Amniotic epithelial cell (primary cell): ENCODE data around the gene CDC42EP4.
"Not testable (repeated sequence)": the region's sequence is repeated elsewhere in the genome, so short reads cannot be mapped to it uniquely, and the experiment has no call there.

ENCODE experiments used
- DNase-seq: peaks from one replicate; pipeline ENCODE4 v3.0.0-alpha.2; 2010; ENCODE audit warnings: low read depth

The CDC42EP4 gene

DNA sequence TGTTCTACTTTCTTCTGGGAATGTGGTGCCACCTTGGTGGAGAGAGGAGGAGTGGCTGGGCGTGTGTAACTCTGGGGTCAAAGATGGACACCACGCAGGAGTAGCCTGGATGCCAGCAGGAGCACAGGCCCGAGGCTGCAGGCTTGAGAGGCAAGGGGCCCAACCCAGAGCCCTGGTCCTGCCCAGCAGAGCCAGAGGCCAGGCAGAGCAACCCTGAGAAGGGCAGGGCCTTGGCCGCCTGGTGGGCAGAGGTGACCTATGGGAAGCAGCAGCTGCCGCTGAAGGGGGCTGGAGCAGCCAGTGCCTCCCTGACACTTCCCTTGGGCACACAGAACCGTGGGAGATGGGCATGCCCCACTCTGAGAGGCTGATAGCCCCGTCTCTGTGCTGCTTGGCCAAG, 32.1 kb downstream of the CDC42EP4 start:
- DNase-seq: no peak

DNA sequence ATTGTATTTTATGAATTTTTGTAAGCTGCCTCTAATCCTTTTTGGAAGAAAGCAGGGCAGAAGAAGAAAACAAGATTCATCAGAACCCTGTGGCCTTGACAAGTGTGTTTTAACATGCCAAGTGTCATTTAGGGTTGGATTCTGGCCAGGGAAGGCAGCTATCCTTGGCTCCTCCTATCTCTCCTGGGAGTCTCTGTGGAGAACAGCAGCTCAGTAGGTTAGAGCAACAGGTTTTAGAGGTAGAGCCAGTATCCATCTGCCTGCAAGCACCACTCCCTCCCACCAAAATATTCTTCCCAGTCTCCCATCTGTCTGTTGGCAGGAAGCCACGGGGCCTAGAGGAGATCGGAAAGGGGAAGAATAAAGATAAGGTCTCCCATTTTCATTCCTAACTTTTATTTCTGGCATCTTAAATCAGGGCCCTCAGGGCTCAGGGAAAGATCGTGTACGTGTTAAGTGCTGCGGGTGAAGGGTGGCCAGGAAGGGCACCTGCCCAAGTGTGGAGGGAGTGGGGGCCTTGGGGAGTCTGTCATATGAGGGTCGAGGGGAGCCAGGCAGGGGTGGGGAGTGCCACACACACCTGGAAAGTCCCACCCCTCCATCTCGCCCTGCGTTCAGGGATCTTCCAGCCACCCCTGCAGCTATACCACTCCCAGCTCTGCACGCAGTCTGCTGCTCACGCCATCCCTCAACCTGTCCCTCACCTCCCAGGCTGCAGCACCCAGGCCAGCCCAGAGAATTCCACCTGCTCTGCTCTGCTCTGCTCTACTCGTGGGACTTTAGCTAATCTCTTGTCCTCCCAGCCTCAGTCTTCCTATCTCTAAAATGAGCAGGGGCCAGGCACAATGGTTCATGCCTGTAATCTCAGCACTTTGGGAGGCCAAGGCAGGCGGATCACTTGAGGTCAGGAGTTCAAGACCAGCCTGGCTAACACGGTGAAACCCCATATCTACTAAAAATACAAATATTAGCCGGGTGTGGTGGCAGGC, 33.0 kb downstream of the CDC42EP4 start:
- peak; percentile 61 for DNase-seq

DNA sequence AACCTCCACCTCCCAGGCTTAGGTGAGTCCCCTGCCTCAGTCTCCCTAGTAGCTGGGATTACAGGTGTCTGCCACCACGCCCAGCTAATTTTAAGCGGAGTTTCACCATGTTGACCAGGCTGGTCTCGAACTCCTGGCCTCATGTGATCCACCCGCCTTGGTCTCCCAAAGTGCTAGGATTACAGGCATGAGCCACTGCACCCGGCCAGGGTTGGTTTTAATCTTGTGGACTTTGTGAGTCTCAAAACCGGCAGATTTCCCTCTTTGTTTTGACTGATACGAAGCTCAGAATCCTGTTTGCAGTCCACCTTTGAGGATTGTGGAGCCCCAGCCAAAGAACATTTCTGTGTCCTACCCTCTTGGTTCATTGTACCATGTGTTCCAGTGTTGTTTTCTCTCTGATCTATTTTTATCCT, 33.7 kb downstream of the CDC42EP4 start:
- DNase-seq: no peak

DNA sequence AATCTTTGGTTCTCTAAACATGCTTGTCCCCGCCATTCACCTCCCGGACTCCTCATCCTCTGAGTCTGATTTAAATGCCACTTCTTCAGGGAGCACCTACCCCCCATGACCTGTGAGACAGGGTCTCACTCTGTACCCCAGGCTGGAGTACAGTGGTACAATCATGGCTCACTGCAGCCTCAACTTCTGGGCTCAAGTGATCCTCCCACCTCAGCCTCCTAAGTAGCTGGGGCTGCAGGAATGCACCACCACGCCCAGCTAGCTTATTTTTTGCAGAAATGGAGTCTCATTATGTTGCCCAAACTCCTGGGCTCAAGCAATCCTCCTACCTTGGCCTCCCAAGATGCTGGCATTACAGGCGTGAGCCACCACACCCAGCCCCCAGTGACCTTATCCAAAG, 37.3 kb downstream of the CDC42EP4 start:
- no peak for DNase-seq

DNA sequence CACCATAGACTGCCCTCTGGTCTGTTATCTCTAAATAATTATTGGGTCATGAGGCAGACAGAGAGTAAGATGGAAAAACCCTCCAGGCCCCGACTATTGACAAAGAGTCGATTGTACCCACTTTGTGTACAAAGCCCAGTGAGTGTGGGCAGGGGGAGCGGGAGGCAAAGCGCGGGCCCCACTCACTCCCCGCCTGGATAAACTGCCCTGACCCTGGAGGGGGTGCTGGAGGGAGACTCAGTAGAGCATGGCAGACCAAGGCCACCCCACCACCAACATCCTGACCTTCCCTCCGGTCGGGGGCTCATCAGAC, 38.9 kb downstream of the CDC42EP4 start:
- DNase-seq: no peak

DNA sequence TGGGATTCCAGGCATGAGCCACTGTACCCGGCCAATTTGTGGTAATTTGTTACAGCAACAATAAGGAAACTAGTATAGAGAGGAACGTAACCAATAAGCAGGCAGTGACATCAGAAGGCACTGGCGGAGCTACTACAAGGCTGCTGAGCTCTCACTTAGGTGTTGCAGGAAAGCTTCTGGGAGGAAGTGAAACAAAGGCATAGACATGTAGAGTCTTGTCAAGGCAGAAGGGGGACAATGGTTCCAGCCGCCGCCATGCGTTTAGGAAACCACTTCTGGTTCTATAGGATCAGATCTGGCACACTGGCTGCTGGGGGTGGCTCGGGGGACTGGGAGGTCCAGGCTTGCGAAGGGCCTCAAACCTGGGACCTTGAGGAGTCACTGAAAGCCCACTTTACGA, 40.7 kb downstream of the CDC42EP4 start:
- no peak for DNase-seq

DNA sequence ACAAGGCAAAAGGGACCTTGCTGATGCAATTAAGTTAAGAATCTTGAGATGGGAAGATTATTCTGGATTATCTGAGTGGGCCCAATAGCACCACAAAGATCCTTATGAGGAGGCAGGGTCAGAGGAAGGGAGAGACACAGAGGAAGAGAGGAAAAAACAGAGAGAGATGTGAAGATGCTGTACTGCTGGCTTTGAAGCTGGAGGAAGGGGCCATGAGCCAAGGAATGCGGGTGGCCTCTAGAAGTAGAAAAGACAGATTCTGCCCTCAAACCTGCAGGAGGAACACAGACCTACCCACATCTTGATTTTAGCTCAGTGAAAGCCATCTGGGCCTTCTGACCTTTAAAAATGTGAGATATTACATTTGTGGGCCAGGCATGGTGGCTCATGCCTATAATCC, 42.0 kb downstream of the CDC42EP4 start:
- no peak for DNase-seq

DNA sequence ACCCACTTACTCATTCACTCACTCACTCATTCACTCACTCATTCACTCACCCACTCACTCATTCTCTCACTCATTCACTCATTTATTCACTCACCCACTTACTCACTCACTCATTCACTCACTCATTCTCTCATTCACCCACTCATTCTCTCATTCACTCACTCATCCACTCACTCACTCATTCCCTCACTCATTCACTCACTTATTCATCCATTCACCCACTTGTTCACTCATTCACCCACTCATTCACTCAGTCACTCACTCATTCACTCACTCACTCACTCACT, 42.5 kb downstream of the CDC42EP4 start:
- no peak for DNase-seq

DNA sequence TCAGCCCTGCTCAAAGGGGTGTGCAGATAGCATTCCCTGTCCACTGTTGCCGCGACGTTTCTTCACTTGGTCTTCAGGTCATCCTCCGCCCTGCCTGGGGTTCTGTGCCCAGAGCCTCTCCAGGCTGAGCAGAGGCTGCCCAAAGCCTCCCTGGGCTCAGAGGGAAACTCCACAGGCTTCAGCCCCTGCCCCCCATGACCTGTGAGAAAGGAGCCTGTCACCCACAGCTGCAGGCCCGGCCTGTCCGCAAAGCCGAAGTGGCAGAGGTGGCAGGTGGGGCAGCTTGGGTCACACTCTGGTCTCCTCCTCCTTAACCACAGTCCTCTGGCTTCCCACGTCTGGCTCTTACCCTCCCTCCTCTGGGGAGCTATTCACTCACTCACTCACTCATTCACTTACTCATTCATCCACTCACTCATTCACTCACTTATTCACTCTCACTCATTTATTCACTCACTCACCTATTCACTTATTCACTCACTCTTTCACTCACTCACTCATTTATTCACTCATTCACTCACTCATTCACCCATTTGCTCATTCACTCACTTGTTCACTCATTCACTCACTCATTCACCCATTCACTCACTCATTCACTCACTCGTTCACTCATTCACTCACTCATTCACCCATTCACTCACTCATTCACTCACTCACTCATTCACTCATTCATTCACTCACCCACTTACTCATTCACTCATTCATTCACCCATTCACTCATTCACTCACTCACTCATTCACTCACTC, 43.0 kb downstream of the CDC42EP4 start:
- DNase-seq: no peak

DNA sequence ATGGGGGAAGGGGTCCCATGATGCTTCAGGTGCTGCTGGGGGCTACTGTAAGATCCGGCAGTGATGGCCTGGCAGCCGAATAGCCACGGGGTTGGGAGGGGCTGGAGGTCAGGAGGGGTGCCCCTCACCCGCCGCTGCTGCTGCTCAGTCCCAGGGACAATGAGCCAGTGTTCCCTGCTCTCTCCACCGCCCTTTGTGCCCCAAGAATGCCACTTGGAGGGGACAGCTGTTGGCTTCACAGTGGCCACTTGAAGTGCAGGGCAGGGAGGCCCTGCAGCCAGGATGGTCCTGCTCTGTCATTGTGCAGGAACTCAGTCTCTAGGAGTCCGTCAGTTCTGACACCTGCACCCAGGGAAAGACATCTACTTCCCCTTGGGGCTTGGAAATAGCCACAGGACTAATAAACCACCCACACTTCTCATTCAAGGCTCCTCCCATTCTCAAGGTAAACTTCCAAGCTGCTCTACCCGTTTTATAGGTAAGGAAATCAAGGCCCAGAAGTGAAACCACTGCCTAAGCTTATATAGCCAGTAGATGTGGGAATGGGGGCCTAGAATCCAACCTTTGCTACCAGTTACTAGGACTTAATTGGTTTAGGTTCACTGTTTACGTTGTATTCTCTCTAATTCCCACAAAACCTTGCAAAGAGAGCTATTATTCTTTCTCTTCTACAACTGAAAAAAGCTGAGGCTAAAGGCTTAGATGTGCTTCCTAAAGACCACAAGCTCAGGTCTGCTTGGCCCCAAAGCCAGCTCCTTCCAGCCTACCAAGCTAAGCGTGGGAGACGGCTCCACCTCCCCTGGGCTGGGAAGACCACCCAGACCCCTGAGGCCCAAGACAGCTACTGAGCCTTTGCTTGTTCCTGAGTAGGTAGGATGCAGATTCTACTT, 43.9 kb downstream of the CDC42EP4 start:
- DNase-seq: no peak

DNA sequence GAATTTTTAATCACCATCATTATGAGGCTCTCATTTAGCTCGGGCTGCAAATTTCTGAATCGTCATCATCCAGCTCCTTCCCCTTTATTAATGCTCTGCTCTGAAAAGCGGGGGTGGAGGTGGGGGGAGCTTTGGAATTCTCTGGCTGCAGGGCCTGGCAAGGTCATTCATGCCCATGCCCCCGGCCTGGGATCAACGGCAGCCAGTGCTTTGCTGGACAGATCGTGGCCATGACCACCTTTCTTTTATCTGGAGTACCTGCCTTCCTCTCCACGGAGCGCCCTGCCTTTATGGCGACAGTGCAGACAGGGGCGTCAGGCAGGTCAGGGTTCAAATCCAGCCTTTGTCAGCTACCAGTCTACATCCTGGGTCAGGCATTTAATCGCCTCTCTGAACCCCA, 45.0 kb downstream of the CDC42EP4 start:
- no peak for DNase-seq

DNA sequence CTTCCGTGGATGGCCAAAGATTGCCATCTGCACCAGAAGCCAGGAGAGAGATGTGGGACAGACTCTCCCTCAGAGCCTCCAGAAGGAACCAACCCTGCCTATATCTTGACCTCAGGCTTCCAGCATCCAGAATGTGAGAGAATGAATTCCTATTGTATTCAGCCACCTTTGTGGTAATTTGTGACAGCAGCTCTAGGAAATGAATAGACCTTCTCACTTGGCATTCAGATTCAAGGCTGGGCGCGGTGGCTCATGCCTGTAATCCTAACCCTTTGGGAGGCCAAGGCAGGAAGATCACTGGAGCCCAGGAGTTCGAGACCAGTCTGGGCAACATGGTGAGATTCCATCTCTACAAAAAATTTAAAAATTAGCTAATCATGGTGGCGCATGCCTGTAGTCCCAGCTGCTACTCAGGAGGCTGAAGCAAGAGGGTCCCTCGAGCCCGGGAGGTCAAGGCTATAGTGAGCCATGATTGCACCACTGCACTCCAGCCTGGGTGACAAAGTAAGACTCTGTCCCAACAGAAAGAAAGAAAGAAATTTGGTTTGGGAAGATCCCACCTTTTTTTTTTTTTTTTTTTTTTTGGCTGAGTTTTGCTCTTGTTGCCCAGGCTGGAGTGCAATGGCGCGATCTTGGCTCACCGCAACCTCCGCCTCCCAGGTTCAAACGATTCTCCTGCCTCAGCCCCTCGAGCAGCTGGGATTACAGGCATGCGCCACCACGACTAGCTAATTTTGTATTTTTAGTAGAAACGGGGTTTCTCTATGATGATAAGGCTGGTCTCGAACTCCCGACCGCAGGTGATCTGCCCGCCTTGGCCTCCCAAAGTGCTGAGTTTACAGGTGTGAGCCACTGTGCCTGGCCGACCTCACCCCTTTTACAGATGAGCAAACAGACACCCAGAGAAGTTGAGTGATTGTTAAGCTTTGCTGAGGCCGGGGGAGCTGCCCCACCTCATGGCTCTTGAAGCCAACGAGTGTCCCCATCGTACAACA, 45.9 kb downstream of the CDC42EP4 start:
- DNase-seq: no peak

DNA sequence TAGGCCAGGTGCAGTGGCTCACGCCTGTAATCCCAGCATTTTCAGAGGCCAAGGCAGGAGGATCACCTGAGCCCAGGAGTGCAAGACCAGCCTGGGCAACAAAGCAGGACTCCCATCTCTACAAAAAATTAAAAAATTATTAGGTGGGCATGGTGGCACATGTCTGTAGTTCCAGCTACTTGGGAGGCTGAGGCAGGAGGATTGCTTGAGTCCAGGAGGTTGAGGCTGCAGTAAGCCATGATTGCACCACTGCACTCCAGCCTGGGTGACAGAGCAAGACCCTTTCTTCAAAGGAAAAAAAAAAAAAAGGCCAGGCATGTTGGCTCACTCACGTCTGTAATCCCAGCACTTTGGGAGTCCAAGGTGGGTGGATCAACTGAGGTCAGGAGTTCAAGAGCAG, 47.4 kb downstream of the CDC42EP4 start:
- DNase-seq: not testable (repeated sequence)

DNA sequence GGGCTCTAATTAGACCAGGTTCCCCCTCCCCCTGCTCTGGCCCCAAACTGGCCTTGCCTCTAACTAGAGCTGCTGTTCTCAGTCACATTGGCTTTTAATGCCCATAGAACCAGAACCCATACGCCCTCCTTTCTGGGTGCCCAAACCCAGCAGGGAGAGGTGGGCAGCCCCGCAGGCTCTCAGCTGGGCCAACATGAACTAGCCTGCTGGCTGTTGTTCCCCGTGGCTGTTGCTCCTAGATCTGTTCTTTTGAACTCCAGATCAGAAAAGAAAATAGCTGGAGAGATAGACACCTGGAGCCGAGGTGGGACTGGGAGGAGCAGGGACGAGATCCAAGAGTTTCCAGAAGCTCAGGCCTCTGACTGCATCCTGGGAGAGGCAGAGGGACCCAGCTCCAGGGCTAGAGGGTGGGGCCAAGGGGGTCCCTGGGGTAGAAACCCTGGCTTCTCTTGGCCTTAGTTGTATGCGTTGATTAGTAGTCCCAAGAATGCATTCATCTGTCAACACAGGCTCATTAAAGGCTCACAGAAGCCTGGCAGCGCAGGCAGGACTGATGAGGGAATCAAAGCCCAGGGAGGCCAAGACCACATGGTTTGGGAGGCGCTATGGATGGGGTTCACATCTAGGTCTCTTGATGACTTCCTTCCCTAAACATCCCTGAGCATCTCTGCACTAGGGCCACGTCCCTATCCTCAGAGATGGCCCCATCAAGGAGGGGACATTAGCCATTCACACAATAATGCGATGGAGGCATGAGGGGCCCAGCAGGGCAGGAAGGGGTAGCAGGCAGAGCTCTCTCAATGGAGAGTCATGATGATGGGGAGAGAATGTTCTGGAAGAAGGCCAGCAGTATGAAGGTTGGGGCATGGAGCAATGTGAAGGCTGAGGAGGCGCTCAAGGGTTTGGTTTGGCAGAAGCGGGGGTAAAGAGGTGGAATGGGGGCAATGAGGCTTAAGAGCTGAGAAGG, 48.8 kb downstream of the CDC42EP4 start:
- DNase-seq: no peak

DNA sequence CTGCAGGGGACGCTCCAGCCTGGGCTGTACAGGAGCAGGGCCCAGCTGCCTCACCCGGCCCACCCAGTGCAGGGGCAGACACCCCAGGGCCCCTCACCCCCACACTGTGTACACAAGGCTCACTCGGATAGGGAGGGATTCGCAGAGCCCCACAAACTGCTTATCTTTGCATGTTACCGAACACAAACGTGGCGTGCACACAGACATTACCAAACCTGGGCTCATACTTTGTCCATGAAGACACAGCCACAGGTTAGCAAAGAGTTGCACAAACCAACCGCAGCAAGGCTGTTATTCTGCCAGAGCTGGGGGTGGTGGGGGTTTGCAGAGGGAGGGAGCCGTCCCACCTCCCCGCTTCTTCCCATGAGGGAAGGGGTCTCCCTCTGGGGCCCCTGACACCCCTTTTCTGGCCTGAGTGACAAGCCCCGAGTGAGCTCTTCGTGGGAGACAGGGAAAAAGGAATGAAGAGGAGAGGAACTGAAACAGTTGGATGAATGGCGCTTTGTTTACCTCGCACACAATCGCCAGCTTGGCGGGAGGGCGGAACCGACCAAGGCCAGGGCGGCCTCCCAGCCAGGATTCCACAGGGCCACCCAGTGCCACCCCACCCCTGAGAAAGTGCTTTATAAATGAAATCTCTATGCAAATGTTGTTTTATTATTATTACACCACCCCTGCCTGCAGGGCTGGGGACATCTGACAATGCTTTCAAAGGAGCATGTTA, 49.7 kb downstream of the CDC42EP4 start:
- DNase-seq: peak; percentile 90

DNA sequence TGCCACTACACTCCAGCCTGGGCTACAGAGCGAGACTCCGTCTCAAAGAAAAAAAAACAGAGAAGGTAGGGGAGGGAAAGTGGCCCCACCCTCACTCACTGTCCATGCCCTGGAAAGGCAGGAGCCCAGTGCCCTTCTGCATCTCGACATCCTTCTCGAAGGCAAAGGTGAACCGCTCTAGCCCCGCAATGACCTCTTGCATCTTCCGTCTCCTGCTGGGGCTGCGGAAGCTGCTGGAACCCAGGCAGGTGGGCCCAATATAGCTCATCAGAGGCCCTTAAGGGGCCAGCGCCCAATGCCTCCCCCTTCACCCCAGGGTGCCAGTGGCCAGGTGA, 50.2 kb downstream of the CDC42EP4 start, which contains the start of gene CPSF4L:
Gene CPSF4L, minus strand, starts transcription at position 264 of the 335 bp plus-strand sequence. Its CDS starts 62 bp downstream, at position 202.
- DNase-seq: no peak

DNA sequence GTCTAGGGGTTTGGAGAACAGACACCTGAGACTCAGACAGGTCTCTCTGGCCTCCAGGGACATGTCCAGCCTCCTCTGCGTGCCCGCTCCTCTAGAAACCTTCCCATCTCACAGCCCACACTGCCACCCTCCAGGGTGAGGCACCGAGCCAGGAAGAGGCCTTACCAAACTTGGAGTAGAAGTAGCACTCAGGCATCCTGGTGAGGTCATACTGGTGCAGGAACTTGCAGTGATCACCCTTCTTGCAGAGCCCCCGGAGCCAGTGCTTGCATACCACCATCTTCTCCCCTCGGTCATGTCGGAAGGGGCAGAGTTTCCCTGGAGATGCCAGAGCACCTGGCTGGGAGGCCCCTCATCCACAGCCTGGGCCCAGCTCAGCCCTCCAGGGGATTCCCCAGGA, 54.3 kb downstream of the CDC42EP4 start:
- no peak for DNase-seq

DNA sequence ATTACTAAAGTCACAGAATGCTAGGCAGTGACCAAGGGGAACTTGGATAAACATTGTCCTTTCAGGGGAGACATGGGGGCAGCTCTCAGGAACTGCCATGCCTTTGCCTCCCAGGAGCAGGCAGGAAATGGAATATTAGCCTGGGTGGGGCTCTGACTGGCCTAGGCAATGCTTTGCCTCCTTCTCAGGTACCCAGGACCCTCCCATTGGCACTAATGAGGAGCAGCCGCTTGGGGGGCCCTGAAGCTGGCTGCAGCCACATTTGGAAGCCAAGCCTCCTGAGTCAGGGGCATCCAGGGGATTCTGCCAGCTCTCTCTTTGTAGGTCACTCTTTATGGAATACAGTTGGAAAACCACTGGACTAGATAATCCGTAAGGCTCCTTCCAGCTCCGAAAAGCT, 55.6 kb downstream of the CDC42EP4 start:
- DNase-seq: no peak

DNA sequence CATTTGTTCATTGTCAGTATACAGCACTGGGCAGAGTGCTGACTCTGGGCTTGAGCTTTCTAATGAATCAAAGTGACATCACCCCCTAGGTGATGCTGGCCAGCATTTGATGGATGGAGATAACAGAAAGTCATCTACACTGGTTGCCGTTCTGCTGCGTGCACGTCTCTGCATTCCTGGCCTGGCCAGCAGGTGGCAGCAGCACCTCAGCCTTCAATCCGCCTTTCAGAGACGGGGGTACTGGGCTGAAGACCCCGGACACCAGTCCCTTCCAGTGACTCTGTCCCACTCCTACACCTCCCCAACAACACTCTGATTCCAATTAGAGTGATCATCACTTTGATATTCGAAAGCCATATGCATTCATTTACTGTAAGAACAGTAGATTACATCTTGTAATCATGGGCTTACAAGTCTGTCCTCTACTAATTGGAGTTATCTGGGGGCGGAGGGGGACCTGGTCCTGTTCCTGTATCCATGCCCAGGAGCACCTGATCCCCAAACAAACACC, 56.1 kb downstream of the CDC42EP4 start:
- DNase-seq: peak; percentile 27
